ENCODE measurements around the gene OR52B2. TPM values are rescaled to one million over a fixed set of nuclear protein-coding genes. Genes with fewer than 3 reads are reported as not detected.

The OR52B2 gene
- total and polyA plus RNA-seq, 2 of the 8 experiments (the other 6 are each of a cell fraction or from before 2014, with no cell fraction given), result 0.15 TPM; not detected in 1

DNA sequence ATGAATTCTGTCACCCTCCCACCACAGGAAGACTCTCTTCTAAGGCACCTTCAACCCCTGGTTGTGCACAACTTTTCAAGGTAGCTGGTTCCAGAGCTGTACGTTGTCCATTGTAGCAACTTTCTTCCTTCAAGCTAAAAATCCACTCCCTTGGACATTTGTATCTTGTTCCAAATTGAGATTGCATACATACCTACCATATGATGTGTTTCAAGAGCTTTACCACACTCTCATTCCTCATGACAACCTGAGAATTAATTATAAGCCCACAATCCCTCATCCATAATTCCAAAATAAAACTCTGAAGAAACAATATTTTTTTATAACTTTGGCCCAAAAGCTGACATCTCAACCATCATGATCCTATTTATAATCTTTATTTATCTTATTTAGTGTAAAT is 31.9 kb upstream of the OR52B2 start:
- peaks cover 0 to 3% (median 0%) of the 10 kb centered on the region in 4 experiments; a peak in 3 of 8 replicates for H3K36me3 ChIP-seq (ENCODE audit: control insufficient read depth in 2 of 4, insufficient read depth in 4 of 4, low read length in 3 of 4)
- H2BK12ac ChIP-seq (ENCODE audit: low read depth, low read length), result no peak overlapping the region
- FAIRE-seq (no peak), DNase-seq (ENCODE audit: low read depth in 1 of 2, low spot score in 2 of 2) (no peak)
- H2BK120ac ChIP-seq (replicated peaks; ENCODE audit: low read depth, low read length), result no peak overlapping the region
- no peak overlapping the region for H3K18ac ChIP-seq (ENCODE audit: extremely low read depth, low read length)
- no peak overlapping the region for H3K4me3 ChIP-seq (ENCODE audit: extremely low read depth in 1 of 4, insufficient read depth in 2 of 4, low read depth in 3 of 4, low read length in 4 of 4)
- 90% methylated on average over 1 of the region's 1 CpG; no CpG with 5 or more reads in 1 of the 2 experiments for WGBS, 2 experiments (ENCODE audit: extremely low coverage in 1 of 2, insufficient coverage in 1 of 2, insufficient read length in 1 of 2, insufficient replicate concordance in 2 of 2, low coverage in 1 of 2, low lambda C conversion rate in 2 of 2, missing lambda C conversion rate in 1 of 2)
- CTCF ChIA-PET (ENCODE audit: partially characterized antibody), result interaction anchor here (1.2 to 1.5 kb wide), 2 partner anchors 44 to 113 kb away, joined by 3 to 5 read pairs; no protein-coding TSS in a partner anchor
- no peaks in the 10 kb centered on the region for H3K79me1 ChIP-seq (ENCODE audit: low read depth, low read length)
- H3K23ac ChIP-seq (ENCODE audit: insufficient read length), result no peak overlapping the region
- H3K4ac ChIP-seq (replicated peaks; ENCODE audit: insufficient read length, low read depth, low read length), result no peak overlapping the region
- no peak overlapping the region for H3K56ac ChIP-seq (replicated peaks; ENCODE audit: insufficient read length, low read depth, low read length)
- no peak overlapping the region for H2BK5ac ChIP-seq (ENCODE audit: low read depth, low read length)
- no peak overlapping the region for H2BK15ac ChIP-seq (ENCODE audit: low read length)
- H3K79me2 ChIP-seq (ENCODE audit: control insufficient read depth in 1 of 2, insufficient read depth in 2 of 2, low read length in 2 of 2), result no peaks in the 10 kb centered on the region
- H3K9ac ChIP-seq (replicated peaks in 1 of 4; ENCODE audit: extremely low read depth in 1 of 4, low read depth in 3 of 4, low read length in 3 of 4), result no peak overlapping the region
- H3K9me3 ChIP-seq (ENCODE audit: insufficient read depth in 2 of 2, low read depth in 1 of 2, low read length in 1 of 2), result no peaks in the 10 kb centered on the region; a peak in 1 of 4 replicates
- H2BK20ac ChIP-seq (ENCODE audit: low read length), result no peak overlapping the region
- H4K91ac ChIP-seq (replicated peaks; ENCODE audit: insufficient read length, low read length), result no peak overlapping the region
- no peak overlapping the region for H2AK5ac ChIP-seq (ENCODE audit: low read depth, low read length)
- H4K5ac ChIP-seq (ENCODE audit: insufficient read length, low read depth, low read length), result no peak overlapping the region
- no peaks in the 10 kb centered on the region for H3K27me3 ChIP-seq (replicated peaks in 1 of 4; ENCODE audit: control insufficient read depth in 3 of 4, extremely low read depth in 1 of 4, insufficient read depth in 3 of 4, low read length in 3 of 4)
- no peak overlapping the region for H4K8ac ChIP-seq (ENCODE audit: extremely low read depth, insufficient read depth, low read length)
- POLR2A ChIA-PET (ENCODE audit: partially characterized antibody), result interaction anchor here (1.3 to 1.8 kb wide), 2 partner anchors 12 to 15 kb away, joined by 3 read pairs; no protein-coding TSS in a partner anchor
- H3K27ac ChIP-seq (ENCODE audit: low read depth, low read length), result no peak overlapping the region
- H3K4me2 ChIP-seq (ENCODE audit: insufficient read depth in 1 of 2, low read depth in 2 of 2, low read length in 2 of 2), result no peak overlapping the region
- no peak overlapping the region for H3K14ac ChIP-seq (ENCODE audit: insufficient read length)
- peaks cover 0 to 3% (median 1%) of the 10 kb centered on the region in 4 experiments; a peak in 2 of 7 replicates for H3K4me1 ChIP-seq (replicated peaks in 1 of 4; ENCODE audit: control insufficient read depth in 3 of 4, insufficient read depth in 4 of 4, low read length in 3 of 4)
- no peak overlapping the region for H2AFZ ChIP-seq (ENCODE audit: low read length)
- no peaks in the 10 kb centered on the region for H4K20me1 ChIP-seq (replicated peaks in 1 of 2; ENCODE audit: control insufficient read depth in 1 of 2, insufficient read depth in 2 of 2, low read length in 2 of 2)
- H3K23me2 ChIP-seq (ENCODE audit: low read depth, low read length), result no peaks in the 10 kb centered on the region
- no peak for TF ChIP-seq GABPA (IDR thresholded peaks at IDR 0.05; ENCODE audit: borderline replicate concordance, insufficient read depth, low read length)
